Medulla oblongata (tissue), 1 donor: Measurements from ENCODE around the gene WWP2.
"Not testable (repeated sequence)": the region's sequence is repeated elsewhere in the genome, so short reads cannot be mapped to it uniquely, and the experiment has no call there.

Experiments
- DNase-seq: peaks from one replicate; pipeline ENCODE4 v3.0.0-alpha.2; 2015; ENCODE audit errors: extremely low spot score

The WWP2 gene

GRCh38 chr16:69942627-69943170, 180.6 kb downstream of the WWP2 start:
- DNase-seq, result no peak

GRCh38 chr16:69943241-69944036, 181.3 kb downstream of the WWP2 start:
- not testable (repeated sequence) for DNase-seq

- not testable (repeated sequence) for DNase-seq
Measured at GRCh38 chr16:69950411-69950810, 188.3 kb downstream of the WWP2 start.

- not testable (repeated sequence) for DNase-seq
Measured at GRCh38 chr16:69951017-69951671, 189.0 kb downstream of the WWP2 start, which contains the start of gene CLEC18A. Gene CLEC18A, plus strand, starts transcription at chr16:69951334. Its CDS starts 33 bp downstream, at chr16:69951367.

- not testable (repeated sequence) for DNase-seq
Measured at GRCh38 chr16:69951672-69952031, 189.5 kb downstream of the WWP2 start.

- not testable (repeated sequence) for DNase-seq
Measured at GRCh38 chr16:69952116-69952515, 190.0 kb downstream of the WWP2 start.

GRCh38 chr16:69952572-69953355, 190.6 kb downstream of the WWP2 start:
- DNase-seq, result not testable (repeated sequence)

- DNase-seq, result not testable (repeated sequence)
Measured at GRCh38 chr16:69954241-69954640, 192.1 kb downstream of the WWP2 start.

GRCh38 chr16:69963312-69963711, 201.2 kb downstream of the WWP2 start:
- not testable (repeated sequence) for DNase-seq

GRCh38 chr16:69964960-69965660, 203.0 kb downstream of the WWP2 start:
- not testable (repeated sequence) for DNase-seq

- DNase-seq, result not testable (repeated sequence)
Measured at GRCh38 chr16:69965661-69966054, 203.5 kb downstream of the WWP2 start.

GRCh38 chr16:69967688-69968087, 205.6 kb downstream of the WWP2 start:
- not testable (repeated sequence) for DNase-seq

GRCh38 chr16:69968125-69968524, 206.0 kb downstream of the WWP2 start:
- DNase-seq, result not testable (repeated sequence)

GRCh38 chr16:69969657-69970056, 207.5 kb downstream of the WWP2 start:
- not testable (repeated sequence) for DNase-seq

GRCh38 chr16:69972120-69972519, 210.0 kb downstream of the WWP2 start:
- not testable (repeated sequence) for DNase-seq

- DNase-seq, result not testable (repeated sequence)
Measured at GRCh38 chr16:69972935-69973334, 210.8 kb downstream of the WWP2 start.

- DNase-seq, result not testable (repeated sequence)
Measured at GRCh38 chr16:69985196-69985595, 223.1 kb downstream of the WWP2 start.
